Testis (tissue), 3 donors: ENCODE data around the gene CGAS. TPM values are rescaled to one million over a fixed set of nuclear protein-coding genes. Genes with fewer than 3 reads are reported as not detected.
"Not testable (repeated sequence)": the region's sequence is repeated elsewhere in the genome, so short reads cannot be mapped to it uniquely, and the experiment has no call there.

Source experiments
- DNase-seq: peaks from one replicate; pipeline ENCODE4 v3.0.0-alpha.2; 2019
- H3K27ac ChIP-seq, 2 donors: fragments of 200-600 bp; sonication (generic); one replicate each; pipeline ENCODE4 v1.5.1; 2019
- H3K27me3 ChIP-seq: fragments of 200-600 bp; sonication (generic); one replicate; pipeline ENCODE4 v1.5.1; 2019
- H3K36me3 ChIP-seq: fragments of 200-600 bp; sonication (generic); one replicate; pipeline ENCODE4 v1.5.1; 2017; ENCODE audit warnings: low read depth; ENCODE audit errors: missing control alignments
- H3K4me1 ChIP-seq: fragments of 200-600 bp; sonication (generic); one replicate; pipeline ENCODE4 v1.5.1; 2019
- H3K4me3 ChIP-seq, 2 donors: fragments of 200-600 bp; sonication (generic); one replicate each; pipeline ENCODE4 v1.5.1; 2017 to 2019
- H3K9me3 ChIP-seq: fragments of 200-600 bp; sonication (generic); one replicate; pipeline ENCODE4 v1.5.1; 2017
- POLR2A ChIP-seq: fragments of 450-650 bp; IDR thresholded peaks from one replicate; pipeline ENCODE4 v1.6.1; 2017; ENCODE audit warnings: antibody characterized with exemption, mild to moderate bottlenecking, moderate library complexity
- WGBS, 2 donors: methylation state at CpG; one replicate each; pipeline ENCODE4 v1.1.5; 2018; 5-methylcytosine and 5-hydroxymethylcytosine counted together
- intact Hi-C: fragments of 100-400 bp; cut with DNase I; formaldehyde crosslinking; loops from one replicate; pipeline ENCODE4 v1.15.1; 2023; ENCODE audit warnings: low total_unique reads
- polyA plus RNA-seq: library from polyadenylated mRNA; stranded (reverse); fragments of 350-450 nt; fragmentation: Illumina TruSeq; extraction: RNeasy Lipid Tissue Mini Kit (QIAGEN cat#74804); gene quantifications from one replicate; pipeline ENCODE4 v1.2.3, GENCODE V29; 2014; ENCODE audit warnings: low read depth, low replicate concordance; ENCODE audit not compliant: insufficient read depth
- total RNA-seq, 2 donors: library from RNA; depleted of rRNA; stranded (reverse); fragments of >200 nt; gene quantifications; one replicate each; pipeline ENCODE4 v1.2.3, GENCODE V29; 2016
- TF ChIP-seq, protein P1 (sequence below), 3 experiments: fragments of 450-650 bp in 2 of 3; fragments of 200-600 bp in 1 of 3; sonication (generic) in 1 of 3; IDR thresholded peaks; one replicate each; pipeline ENCODE4 v1.5.1; 2016 to 2019; ENCODE audit warnings: antibody characterized with exemption in 3 of 3, mild to moderate bottlenecking in 2 of 3, moderate library complexity in 1 of 3

The CGAS gene
- total and polyA plus RNA-seq, 3 donors from 2014 or later: 0.58 to 2.4 (median 1.9) TPM

- intact Hi-C loops: no loop called here
- TF ChIP-seq, protein P1, sequence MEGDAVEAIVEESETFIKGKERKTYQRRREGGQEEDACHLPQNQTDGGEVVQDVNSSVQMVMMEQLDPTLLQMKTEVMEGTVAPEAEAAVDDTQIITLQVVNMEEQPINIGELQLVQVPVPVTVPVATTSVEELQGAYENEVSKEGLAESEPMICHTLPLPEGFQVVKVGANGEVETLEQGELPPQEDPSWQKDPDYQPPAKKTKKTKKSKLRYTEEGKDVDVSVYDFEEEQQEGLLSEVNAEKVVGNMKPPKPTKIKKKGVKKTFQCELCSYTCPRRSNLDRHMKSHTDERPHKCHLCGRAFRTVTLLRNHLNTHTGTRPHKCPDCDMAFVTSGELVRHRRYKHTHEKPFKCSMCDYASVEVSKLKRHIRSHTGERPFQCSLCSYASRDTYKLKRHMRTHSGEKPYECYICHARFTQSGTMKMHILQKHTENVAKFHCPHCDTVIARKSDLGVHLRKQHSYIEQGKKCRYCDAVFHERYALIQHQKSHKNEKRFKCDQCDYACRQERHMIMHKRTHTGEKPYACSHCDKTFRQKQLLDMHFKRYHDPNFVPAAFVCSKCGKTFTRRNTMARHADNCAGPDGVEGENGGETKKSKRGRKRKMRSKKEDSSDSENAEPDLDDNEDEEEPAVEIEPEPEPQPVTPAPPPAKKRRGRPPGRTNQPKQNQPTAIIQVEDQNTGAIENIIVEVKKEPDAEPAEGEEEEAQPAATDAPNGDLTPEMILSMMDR (IDR thresholded peaks at IDR 0.05): no peak
- no peak for TF ChIP-seq POLR2A
- Histone ChIP-seq H3K27me3 (no peaks in the 10 kb centered on the region), H3K27ac (peak within 1 kb of the TSS in 1 of 2 donors; percentile 65), H3K4me1 (no peaks in the 10 kb centered on the region), H3K36me3 (no peaks in the 10 kb centered on the region), H3K4me3 (peak within 1 kb of the TSS; percentile 41 to 63), H3K9me3 (no peaks in the 10 kb centered on the region)
- WGBS, 2 donors: 60 to 71% methylated on average over 30 to 54 of the region's 54 CpGs
- DNase-seq: peak; percentile 92
Measured at GRCh38 chr6:73394577-73395354, 57.3 kb downstream of the CGAS start, which contains the start of gene DDX43. Gene DDX43, plus strand, starts transcription at chr6:73394828. Its CDS starts 78 bp downstream, at chr6:73394906.

DNA sequence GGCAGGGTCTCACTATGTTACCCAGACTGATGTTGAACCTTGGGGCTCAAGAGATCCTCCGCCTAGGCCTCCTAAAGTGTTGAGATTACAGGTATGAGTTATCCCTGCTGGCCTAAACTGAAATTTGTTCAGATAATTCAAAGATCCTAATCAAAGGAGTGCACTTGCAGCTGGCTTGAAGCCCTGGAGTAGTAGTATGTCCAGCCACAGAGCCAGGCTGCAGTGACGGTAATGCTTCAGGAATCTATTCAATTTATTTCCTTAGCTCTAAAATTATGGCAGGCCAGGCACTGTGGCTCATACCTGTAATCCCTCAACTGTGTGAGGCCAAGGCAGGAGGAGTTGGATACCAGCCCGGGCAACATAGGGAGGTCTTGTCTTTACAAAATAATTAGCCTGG lies 58.8 kb downstream of the CGAS start:
- WGBS, 2 donors: 89 to 92% methylated on average over 3 of the region's 3 CpGs
- no peak overlapping the region for H3K4me3 ChIP-seq
- intact Hi-C loops: no loop called here
- DNase-seq: no peak
- no peaks in the 10 kb centered on the region for H3K36me3 ChIP-seq
- no peaks in the 10 kb centered on the region for H3K4me1 ChIP-seq
- TF ChIP-seq POLR2A: no peak
- TF ChIP-seq, protein P1 (IDR thresholded peaks at IDR 0.05): no peak
- no peaks in the 10 kb centered on the region for H3K27me3 ChIP-seq
- H3K9me3 ChIP-seq: no peaks in the 10 kb centered on the region
- no peak overlapping the region for H3K27ac ChIP-seq

- H3K27ac ChIP-seq, intact Hi-C loops, H3K9me3 ChIP-seq, H3K27me3 ChIP-seq, H3K4me3 ChIP-seq, DNase-seq, H3K4me1 ChIP-seq, H3K36me3 ChIP-seq: not testable (repeated sequence)
- WGBS, 2 donors: 74 to 81% methylated on average over 4 of the region's 4 CpGs
Measured at GRCh38 chr6:73392188-73392587, 59.9 kb downstream of the CGAS start.

GRCh38 chr6:73391675-73392074 lies 60.4 kb downstream of the CGAS start:
- H3K9me3 ChIP-seq: no peaks in the 10 kb centered on the region

GRCh38 chr6:73389854-73390253 lies 62.2 kb downstream of the CGAS start:
- Histone ChIP-seq H3K27ac (no peak overlapping the region), H3K36me3 (no peaks in the 10 kb centered on the region), H3K4me1 (no peaks in the 10 kb centered on the region), H3K4me3 (no peak overlapping the region), H3K27me3 (no peaks in the 10 kb centered on the region), H3K9me3 (no peaks in the 10 kb centered on the region)
- TF ChIP-seq, protein P1 (IDR thresholded peaks at IDR 0.05): no peak
- TF ChIP-seq POLR2A: no peak
- intact Hi-C loops: no loop called here
- no peak for DNase-seq
- 64 to 81% methylated on average over 10 of the region's 10 CpGs for WGBS, 2 donors

More at GRCh38 chr6:73391675-73392074, 60.4 kb downstream of the CGAS start:
- DNase-seq: no peak
- Histone ChIP-seq H3K4me1 (no peaks in the 10 kb centered on the region), H3K27ac (no peak overlapping the region), H3K36me3 (no peaks in the 10 kb centered on the region), H3K4me3 (no peak overlapping the region), H3K27me3 (no peaks in the 10 kb centered on the region)
- WGBS, 2 donors: 85 to 90% methylated on average over 2 of the region's 2 CpGs
- intact Hi-C loops: no loop called here
- no peak for TF ChIP-seq POLR2A
- TF ChIP-seq, protein P1 (IDR thresholded peaks at IDR 0.05): no peak
